Stimulated activated CD8-positive, alpha-beta memory T cell treated with anti-CD3 and anti-CD28 coated beads, Interleukin-2, amount 100 ng/mL, for 48 hours (primary cell): ENCODE measurements around the gene NDUFA12.

Experiments
- DNase-seq, 2 donors: peaks; one replicate each; pipeline ENCODE4 v3.0.0-alpha.2; 2020; ENCODE audit warnings: low read depth in 2 of 2

NDUFA12 gene

GRCh38 chr12:94940771-94941170 lies 62.7 kb downstream of the NDUFA12 start:
- no peak for DNase-seq

GRCh38 chr12:94938583-94938982 lies 64.9 kb downstream of the NDUFA12 start:
- no peak for DNase-seq

- DNase-seq = no peak
Measured at GRCh38 chr12:94930772-94931171, 72.7 kb downstream of the NDUFA12 start.

- DNase-seq = no peak
Measured at GRCh38 chr12:94930216-94930654, 73.3 kb downstream of the NDUFA12 start.

GRCh38 chr12:94929780-94930179 lies 73.7 kb downstream of the NDUFA12 start:
- no peak for DNase-seq

- DNase-seq = no peak
Measured at GRCh38 chr12:94925729-94926128, 77.8 kb downstream of the NDUFA12 start.

GRCh38 chr12:94925206-94925605 lies 78.3 kb downstream of the NDUFA12 start:
- DNase-seq = no peak

- no peak for DNase-seq
Measured at GRCh38 chr12:94922561-94922960, 80.9 kb downstream of the NDUFA12 start.
